ENCODE results near the gene TMEM51.

The TMEM51 gene

DNA sequence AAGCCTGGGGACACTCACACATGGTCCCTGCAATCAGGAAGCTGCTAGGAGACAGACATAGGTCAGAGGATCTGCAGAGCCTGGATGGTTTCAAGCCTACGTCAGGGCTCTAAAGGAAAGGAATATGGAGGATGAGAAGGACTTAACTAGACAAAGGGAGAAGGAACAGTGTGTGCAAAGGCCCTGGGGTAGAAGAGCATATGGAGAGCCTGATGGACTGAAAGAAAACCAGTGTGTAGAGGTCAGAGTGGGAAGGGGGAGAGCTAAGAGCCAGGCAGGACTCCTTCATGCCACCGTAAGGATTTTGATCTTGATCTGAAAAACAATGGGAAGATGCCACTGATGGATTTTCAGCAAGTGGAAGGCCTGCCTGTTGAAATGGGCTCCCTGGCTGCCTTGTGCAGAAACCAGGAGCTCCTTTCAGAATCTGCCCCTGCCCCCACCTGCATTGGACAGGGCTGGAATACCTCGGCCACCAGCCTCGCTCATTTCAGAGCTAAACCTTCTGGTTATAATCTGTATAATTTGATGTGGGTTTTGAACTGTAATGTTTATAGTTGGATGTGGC lies 102.1 kb downstream of the TMEM51 start:
- no peak for DNase-seq

GRCh38 chr1:15256584-15256983 lies 103.0 kb downstream of the TMEM51 start:
- no peak for DNase-seq

GRCh38 chr1:15257309-15257708 lies 103.8 kb downstream of the TMEM51 start:
- DNase-seq: no peak

DNA sequence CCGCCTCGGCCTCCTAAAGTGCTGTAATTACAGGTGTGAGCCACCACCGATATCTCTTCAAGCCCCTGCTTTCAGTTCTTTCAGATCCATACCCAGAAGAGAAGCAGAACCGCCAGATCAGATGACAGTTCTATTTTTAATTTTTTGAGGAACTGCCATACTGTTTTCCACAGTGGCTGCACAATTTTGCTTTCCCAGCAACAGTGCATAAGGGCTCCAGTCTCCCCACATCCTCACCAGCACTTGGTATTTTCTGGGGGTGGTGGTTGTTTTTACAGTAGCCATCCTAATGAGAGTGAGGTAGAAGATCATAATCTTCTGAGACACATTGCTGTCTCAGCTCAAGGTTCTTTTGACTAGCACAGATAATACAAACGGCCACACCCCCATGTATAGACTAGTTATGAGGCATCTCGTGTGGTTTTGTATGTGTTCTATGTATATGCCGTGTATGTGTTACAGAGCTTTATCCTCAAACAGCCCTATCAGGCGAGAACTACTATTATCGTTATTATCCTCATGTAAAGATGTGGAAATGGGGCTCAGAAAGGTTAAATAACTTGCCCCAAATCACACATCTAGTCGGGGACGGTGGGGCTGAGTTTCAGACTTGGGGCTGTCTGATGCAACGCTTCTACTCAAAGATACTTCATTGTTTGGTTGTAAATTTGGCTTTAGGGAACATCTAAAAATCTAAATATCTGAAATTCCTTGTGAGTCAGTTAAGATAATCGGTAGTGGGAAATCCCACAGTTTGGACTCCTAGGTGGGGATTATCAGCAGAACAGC lies 105.5 kb downstream of the TMEM51 start:
- no peak for DNase-seq

GRCh38 chr1:15259622-15260007 lies 106.1 kb downstream of the TMEM51 start:
- DNase-seq: no peak

- no peak for DNase-seq
Measured at GRCh38 chr1:15260418-15261154, 107.0 kb downstream of the TMEM51 start.

DNA sequence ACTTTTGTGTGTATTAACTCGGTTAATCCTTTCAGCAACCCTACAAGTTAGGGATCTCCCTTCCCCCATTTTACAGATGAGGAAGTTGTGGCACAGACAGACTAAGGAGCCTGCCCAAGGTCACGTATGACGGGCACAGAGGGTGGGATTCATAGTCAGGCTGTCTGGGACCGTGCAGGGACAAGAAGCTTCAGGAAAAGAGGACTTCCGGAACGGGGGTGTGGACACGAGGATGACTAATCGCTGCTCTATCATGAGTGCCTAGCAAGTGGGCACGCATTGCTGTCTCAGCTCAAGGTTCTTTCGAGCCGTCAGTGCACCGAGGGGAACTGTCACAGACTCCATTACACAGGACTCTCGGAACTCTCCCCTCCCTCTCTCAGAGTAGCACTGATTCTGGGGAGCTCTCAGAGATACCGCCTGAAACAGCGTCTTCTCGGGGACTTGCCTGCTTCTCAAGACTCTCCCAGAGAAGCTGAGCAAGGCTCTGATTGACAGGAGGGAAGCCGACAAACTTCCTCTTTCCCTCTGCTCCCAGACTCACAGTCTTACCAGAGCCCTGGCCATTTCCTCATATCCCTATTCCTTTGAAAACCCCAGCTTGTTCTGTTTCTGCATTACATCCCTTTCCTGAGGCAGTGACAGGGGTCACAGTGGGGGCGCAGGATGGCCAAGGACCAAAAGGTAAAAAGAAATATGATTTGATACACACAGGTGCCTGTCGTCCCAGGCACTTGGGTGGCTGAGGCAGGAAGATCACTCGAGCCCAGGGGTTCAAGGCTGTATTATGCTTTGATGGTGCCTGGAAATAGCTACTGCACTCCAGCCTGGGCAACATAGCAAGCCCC lies 107.8 kb downstream of the TMEM51 start:
- DNase-seq: no peak

DNA sequence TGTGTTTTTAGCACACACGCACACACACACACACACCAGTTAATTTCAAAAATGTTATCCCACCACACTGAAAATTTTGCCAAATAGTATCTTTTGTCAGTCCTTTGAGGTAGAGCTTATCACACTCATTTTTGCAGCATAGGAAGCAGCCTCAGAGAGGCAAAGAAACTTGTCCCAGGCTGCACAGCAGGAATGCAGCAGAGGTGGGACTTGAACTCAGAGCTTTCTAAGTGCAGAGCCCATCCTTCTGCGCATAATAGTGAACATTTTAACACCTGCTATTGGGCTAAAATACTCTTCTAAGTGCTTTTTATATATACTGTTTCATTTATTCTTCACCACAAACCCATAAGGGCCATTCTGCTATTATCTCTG lies 108.4 kb downstream of the TMEM51 start:
- no peak for DNase-seq

- DNase-seq: no peak
Measured at GRCh38 chr1:15262706-15263105, 109.2 kb downstream of the TMEM51 start.

DNA sequence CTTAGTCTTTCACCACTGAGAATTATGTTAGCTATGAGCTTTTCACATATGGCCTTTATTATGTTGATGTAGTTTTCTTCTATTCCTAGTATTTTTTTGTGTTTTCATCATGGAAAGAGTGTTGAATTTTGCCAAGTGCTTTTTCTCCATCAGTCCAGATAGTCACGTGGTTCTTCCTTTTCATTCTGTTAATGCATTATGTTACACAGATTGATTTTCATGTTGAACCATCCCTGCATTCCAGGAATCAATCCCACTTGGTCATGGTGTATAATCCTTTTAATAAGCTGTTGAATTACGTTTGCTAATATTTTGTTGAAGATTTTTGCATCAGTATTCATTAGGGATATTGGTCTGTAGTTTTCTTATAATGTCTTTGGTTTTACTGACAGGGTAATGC lies 111.2 kb downstream of the TMEM51 start:
- no peak for DNase-seq

All from activated CD4-positive, alpha-beta T cell treated with anti-CD3 and anti-CD28 coated beads for 1 hour (primary cell).